OCI-LY7 (cell line): ENCODE data around the gene FLNA. TPM values are rescaled to one million over a fixed set of nuclear protein-coding genes. Genes with fewer than 3 reads are reported as not detected.

Experiments
- BruUV-seq: library from RNA; stranded (reverse); fragments of 400-500 nt; replicated peaks from 2 replicates; lab custom pipeline; 2021; lab: Mats Ljungman, UMichigan
- CTCF ChIA-PET: fragments of 300-600 bp; sonication (Branson Sonifier 250); formaldehyde crosslinking; loops from one replicate; lab custom pipeline; 2022; ENCODE audit warnings: antibody characterized with exemption; ENCODE audit not compliant: unreplicated experiment; lab: Charles Lee
- POLR2A ChIA-PET: fragments of 300-600 bp; sonication (Branson Sonifier 250); formaldehyde crosslinking; loops from one replicate; lab custom pipeline; 2022; ENCODE audit warnings: antibody characterized with exemption; lab: Charles Lee
- DNase-seq: peaks from one replicate; pipeline ENCODE4 v3.0.0-alpha.2; 2015; ENCODE audit warnings: low spot score
- H2AFZ ChIP-seq: fragments of 200-600 bp; sonication (generic), shearing (Covaris generic); 2 replicates; pipeline ENCODE4 v1.6.1; 2014; ENCODE audit warnings: mild to moderate bottlenecking, antibody characterized with exemption, low read length, moderate library complexity
- H3K27ac ChIP-seq: fragments of 200-600 bp; sonication (generic); 2 replicates; pipeline ENCODE4 v1.5.1; 2014; ENCODE audit warnings: mixed run types, low read depth, mild to moderate bottlenecking, moderate library complexity, low read length, inconsistent platforms; ENCODE audit not compliant: poor library complexity, severe bottlenecking
- H3K36me3 ChIP-seq: fragments of 200-600 bp; sonication (generic); 2 replicates; pipeline ENCODE4 v1.6.1; 2014; ENCODE audit warnings: mild to moderate bottlenecking, antibody characterized with exemption, low read length, moderate library complexity, mixed read lengths; ENCODE audit not compliant: insufficient read depth
- H3K4me1 ChIP-seq: fragments of 200-600 bp; sonication (generic); 2 replicates; pipeline ENCODE4 v1.5.1; 2014; ENCODE audit warnings: mild to moderate bottlenecking, low read length; ENCODE audit not compliant: insufficient read depth, poor library complexity, severe bottlenecking
- H3K4me2 ChIP-seq: fragments of 200-600 bp; sonication (generic); 2 replicates; pipeline ENCODE4 v1.6.1; 2014; ENCODE audit warnings: mild to moderate bottlenecking, low read length
- H3K4me3 ChIP-seq: fragments of 200-600 bp; sonication (generic); 2 replicates; pipeline ENCODE4 v1.5.1; 2014; ENCODE audit warnings: mild to moderate bottlenecking, low read depth, low read length; ENCODE audit not compliant: poor library complexity, severe bottlenecking
- H3K79me2 ChIP-seq: fragments of 200-600 bp; sonication (generic); 2 replicates; pipeline ENCODE4 v1.6.1; 2016; ENCODE audit warnings: low read depth, mild to moderate bottlenecking, low read length, moderate library complexity, mixed read lengths; ENCODE audit not compliant: insufficient read depth
- H3K9me2 ChIP-seq: fragments of 200-600 bp; sonication (generic); 2 replicates; pipeline ENCODE4 v1.6.1; 2016; ENCODE audit warnings: mild to moderate bottlenecking, low read length, mixed read lengths; ENCODE audit not compliant: insufficient read depth
- H3K9me3 ChIP-seq: fragments of 200-600 bp; sonication (generic); 2 replicates; pipeline ENCODE4 v1.6.1; 2014; ENCODE audit warnings: mild to moderate bottlenecking, mixed run types, low read length, mixed read lengths
- H4K20me1 ChIP-seq: fragments of 200-600 bp; sonication (generic); 2 replicates; pipeline ENCODE4 v1.6.1; 2014; ENCODE audit warnings: mild to moderate bottlenecking, antibody characterized with exemption, low read length, moderate library complexity, mixed read lengths; ENCODE audit not compliant: insufficient read depth
- CTCF ChIP-seq: fragments of 200-600 bp; sonication (generic); conservative IDR thresholded peaks from 2 replicates; pipeline ENCODE4 v1.5.1; 2014; ENCODE audit warnings: mild to moderate bottlenecking, antibody characterized with exemption, low read length, moderate library complexity, mixed read lengths
- EZH2phosphoT487 ChIP-seq: fragments of 200-600 bp; sonication (generic); IDR thresholded peaks from 2 replicates; pipeline ENCODE4 v1.6.1; 2018; ENCODE audit warnings: low read depth, borderline replicate concordance, mild to moderate bottlenecking, mixed run types, antibody characterized with exemption, low read length, moderate library complexity, mixed read lengths
- intact Hi-C: fragments of 100-400 bp; cut with micrococcal nuclease; formaldehyde crosslinking; loops from one replicate; pipeline ENCODE4 v1.10.0; 2022; ENCODE audit not compliant: unreplicated experiment
- total RNA-seq, 2 experiments: library from RNA; depleted of rRNA in 1 of 2; stranded (reverse); fragments of >200 nt in 1 of 2; shearing (Covaris generic) in 1 of 2; gene quantifications; 2 replicates each; pipeline ENCODE4 v1.2.3, GENCODE V29; 2014 to 2022

FLNA gene
- total RNA-seq, 2 experiments from 2014 or later = 78.8 to 97.7 TPM

- no peaks in the 10 kb centered on the region for H4K20me1 ChIP-seq
- H3K27ac ChIP-seq = no peak overlapping the region
- TF ChIP-seq CTCF (no peak), EZH2phosphoT487 (no peak)
- intact Hi-C loops = no loop called here
- H3K79me2 ChIP-seq = no peaks in the 10 kb centered on the region
- no peak for DNase-seq
- no peaks in the 10 kb centered on the region for H3K9me3 ChIP-seq
- BruUV-seq = no TSS peak
- no peaks in the 10 kb centered on the region for H3K9me2 ChIP-seq
- H3K4me2 ChIP-seq = no peak overlapping the region
- CTCF ChIA-PET = no interaction called here
- peaks cover 52% of the 10 kb centered on the region for H3K36me3 ChIP-seq
- H3K4me3 ChIP-seq = no peak overlapping the region
- no peaks in the 10 kb centered on the region for H3K4me1 ChIP-seq
- H2AFZ ChIP-seq = no peak overlapping the region
- POLR2A ChIA-PET = no interaction called here
Measured at GRCh38 chrX:154355094-154355775, 19.2 kb downstream of the FLNA start.

GRCh38 chrX:154354516-154354915, 19.9 kb downstream of the FLNA start:
- Histone ChIP-seq H3K27ac (no peak overlapping the region), H3K79me2 (no peaks in the 10 kb centered on the region), H3K4me1 (no peaks in the 10 kb centered on the region), H3K9me3 (no peaks in the 10 kb centered on the region), H2AFZ (no peak overlapping the region), H4K20me1 (no peaks in the 10 kb centered on the region), H3K9me2 (no peaks in the 10 kb centered on the region), H3K4me2 (no peak overlapping the region), H3K36me3 (peaks cover 54% of the 10 kb centered on the region), H3K4me3 (no peak overlapping the region)
- POLR2A ChIA-PET = no interaction called here
- no peak for DNase-seq
- no TSS peak for BruUV-seq
- CTCF ChIA-PET = no interaction called here
- no peak for TF ChIP-seq EZH2phosphoT487
- TF ChIP-seq CTCF = no peak
- intact Hi-C loops = no loop called here

- no peaks in the 10 kb centered on the region for H4K20me1 ChIP-seq
- H3K27ac ChIP-seq = no peak overlapping the region
- H3K9me2 ChIP-seq = no peaks in the 10 kb centered on the region
- no peaks in the 10 kb centered on the region for H3K79me2 ChIP-seq
- H3K4me1 ChIP-seq = no peaks in the 10 kb centered on the region
- intact Hi-C loops = no loop called here
- TF ChIP-seq CTCF = no peak
- TF ChIP-seq EZH2phosphoT487 = no peak
- H2AFZ ChIP-seq = no peak overlapping the region
- BruUV-seq = no TSS peak
- DNase-seq = no peak
- no peak overlapping the region for H3K4me3 ChIP-seq
- CTCF ChIA-PET = no interaction called here
- H3K4me2 ChIP-seq = no peak overlapping the region
- peaks cover 53% of the 10 kb centered on the region for H3K36me3 ChIP-seq
- POLR2A ChIA-PET = no interaction called here
- H3K9me3 ChIP-seq = no peaks in the 10 kb centered on the region
Measured at GRCh38 chrX:154354013-154354412, 20.4 kb downstream of the FLNA start.
